Measurements from ENCODE around the gene ASPG.

DNA sequence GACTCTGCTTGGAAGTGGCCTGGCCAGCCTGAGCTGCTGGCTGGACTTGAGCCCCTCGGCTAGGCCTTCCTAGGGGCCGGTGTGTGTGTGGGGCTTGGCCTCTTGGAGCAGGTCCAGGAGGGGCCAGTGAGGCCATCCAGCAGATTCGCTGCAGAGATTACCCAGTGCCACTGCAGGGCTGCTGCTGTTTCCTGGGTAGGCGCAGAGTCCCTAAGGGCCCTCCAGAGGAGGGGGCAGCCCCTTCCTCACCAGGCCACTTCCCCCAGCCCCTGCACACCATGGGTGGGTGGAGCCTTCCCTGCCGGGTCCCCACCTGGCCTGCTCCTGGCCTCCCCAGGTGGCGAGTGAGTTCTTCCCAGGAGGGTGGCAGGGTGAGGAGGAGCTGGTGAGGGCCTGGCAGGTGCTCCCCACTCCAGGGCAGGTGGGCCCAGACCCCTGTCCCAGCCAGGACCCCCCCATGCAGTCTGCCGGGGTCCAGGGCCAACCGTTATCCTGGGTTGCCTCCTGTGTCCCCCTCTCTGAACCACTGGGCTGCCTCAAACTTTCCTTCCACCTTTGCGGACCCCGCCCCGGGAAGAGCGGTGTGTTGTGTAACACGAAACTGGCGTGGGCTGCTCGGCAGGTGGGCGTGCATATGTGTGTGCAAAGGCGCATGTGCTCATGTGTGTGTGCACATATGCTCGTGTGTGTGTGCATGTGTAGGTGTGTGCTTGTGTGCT lies 25.1 kb downstream of the ASPG start:
- TF ChIP-seq, protein P1, sequence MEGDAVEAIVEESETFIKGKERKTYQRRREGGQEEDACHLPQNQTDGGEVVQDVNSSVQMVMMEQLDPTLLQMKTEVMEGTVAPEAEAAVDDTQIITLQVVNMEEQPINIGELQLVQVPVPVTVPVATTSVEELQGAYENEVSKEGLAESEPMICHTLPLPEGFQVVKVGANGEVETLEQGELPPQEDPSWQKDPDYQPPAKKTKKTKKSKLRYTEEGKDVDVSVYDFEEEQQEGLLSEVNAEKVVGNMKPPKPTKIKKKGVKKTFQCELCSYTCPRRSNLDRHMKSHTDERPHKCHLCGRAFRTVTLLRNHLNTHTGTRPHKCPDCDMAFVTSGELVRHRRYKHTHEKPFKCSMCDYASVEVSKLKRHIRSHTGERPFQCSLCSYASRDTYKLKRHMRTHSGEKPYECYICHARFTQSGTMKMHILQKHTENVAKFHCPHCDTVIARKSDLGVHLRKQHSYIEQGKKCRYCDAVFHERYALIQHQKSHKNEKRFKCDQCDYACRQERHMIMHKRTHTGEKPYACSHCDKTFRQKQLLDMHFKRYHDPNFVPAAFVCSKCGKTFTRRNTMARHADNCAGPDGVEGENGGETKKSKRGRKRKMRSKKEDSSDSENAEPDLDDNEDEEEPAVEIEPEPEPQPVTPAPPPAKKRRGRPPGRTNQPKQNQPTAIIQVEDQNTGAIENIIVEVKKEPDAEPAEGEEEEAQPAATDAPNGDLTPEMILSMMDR (IDR thresholded peaks at IDR 0.05; ENCODE audit: extremely low read depth in 1 of 2, insufficient read depth in 1 of 2, low read depth in 1 of 2, low read length in 2 of 2), result no peak
- TF ChIP-seq EZH2 (IDR thresholded peaks at IDR 0.05; ENCODE audit: borderline replicate concordance, low read depth, low read length, severe bottlenecking) (no peak), POLR2A (IDR thresholded peaks at IDR 0.05; ENCODE audit: low read depth, low read length) (no peak), POLR2AphosphoS5 (IDR thresholded peaks at IDR 0.05; ENCODE audit: insufficient read depth, low read depth, low read length) (no peak), GATA2 (IDR thresholded peaks at IDR 0.05; ENCODE audit: insufficient read depth, insufficient read length, low read depth, low read length) (no peak), JUN (IDR thresholded peaks at IDR 0.05; ENCODE audit: borderline replicate concordance, insufficient read depth, insufficient read length, low read depth) (no peak), MYC (IDR thresholded peaks at IDR 0.05; ENCODE audit: low read depth, low read length) (no peak), FOS (IDR thresholded peaks at IDR 0.05; ENCODE audit: borderline replicate concordance, insufficient read depth, low read length) (no peak)
- TF ChIP-seq, protein P2, sequence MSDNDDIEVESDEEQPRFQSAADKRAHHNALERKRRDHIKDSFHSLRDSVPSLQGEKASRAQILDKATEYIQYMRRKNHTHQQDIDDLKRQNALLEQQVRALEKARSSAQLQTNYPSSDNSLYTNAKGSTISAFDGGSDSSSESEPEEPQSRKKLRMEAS (IDR thresholded peaks at IDR 0.05; ENCODE audit: insufficient read depth, insufficient read length), result no peak

Measured in endothelial cell of umbilical vein (primary cell).